D341Med (cell line): ENCODE measurements around the gene GRXCR2.
"Not testable (repeated sequence)": the region's sequence is repeated elsewhere in the genome, so short reads cannot be mapped to it uniquely, and the experiment has no call there.

Experiments used
- DNase-seq: peaks from one replicate; pipeline ENCODE4 v3.0.0; 2012; ENCODE audit warnings: low spot score

GRXCR2 gene

DNA sequence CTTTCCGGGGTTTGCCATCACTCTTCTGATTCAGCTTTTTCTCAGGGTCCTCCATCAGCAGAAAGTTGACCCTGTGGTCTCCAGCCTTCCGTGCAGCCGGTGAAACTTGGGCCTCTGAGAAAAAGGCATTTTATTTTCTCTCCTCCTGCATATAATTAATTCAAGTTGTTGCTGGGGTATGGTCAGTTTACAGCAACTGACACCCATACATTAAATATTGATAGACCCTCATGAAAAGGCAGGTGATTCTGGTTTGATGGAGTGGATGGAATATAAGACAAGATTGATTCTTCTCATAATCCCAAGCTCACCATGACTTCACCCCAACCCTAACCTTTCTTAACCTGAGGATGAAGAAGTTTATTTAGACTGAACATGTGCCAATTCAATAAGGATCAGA is at the start of gene GRXCR2:
GRXCR2 (minus strand) TSS at position 101 of the 400 bp plus-strand sequence; CDS start at position 55, 46 bp downstream.
- no peak for DNase-seq

DNA sequence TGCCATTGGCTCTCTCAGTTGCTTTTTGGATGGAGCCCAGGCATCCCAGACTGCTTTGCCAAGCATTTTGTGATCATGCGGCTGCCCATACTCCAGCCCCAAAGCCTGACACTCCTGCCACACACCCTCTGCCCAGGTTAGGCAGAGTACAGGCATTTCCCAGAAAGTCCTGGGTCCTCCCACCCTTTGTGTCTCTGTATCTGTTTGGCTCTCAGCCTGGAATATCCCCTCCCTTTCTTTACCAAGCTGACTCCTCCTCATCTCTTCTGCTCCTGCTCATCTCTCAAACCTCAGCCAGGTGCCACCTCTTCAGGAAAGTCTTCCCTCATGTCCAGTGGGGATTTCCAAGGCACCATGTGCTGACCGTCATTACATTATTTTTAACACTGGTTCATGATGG is 49.2 kb upstream of the GRXCR2 start:
- no peak for DNase-seq

DNA sequence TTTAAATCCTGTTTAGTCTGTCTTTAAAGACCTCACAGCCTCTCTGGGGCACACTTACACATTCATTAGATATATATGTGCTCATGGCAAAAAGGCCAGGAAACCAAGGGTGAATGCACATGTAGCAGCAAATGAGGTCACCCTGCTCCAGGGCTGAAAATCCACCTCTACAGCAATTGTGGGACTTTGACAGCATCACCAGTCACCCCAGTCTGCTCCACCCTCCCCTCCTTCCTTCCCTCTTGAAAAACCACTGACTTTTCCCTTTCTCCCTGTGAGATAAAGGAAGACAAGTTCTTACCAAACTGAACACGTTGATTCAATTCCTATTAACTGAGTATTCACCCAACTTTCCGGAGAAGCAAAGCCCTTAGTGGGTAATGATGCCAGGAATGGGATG is 48.4 kb upstream of the GRXCR2 start:
- no peak for DNase-seq

- DNase-seq: no peak
Observed at GRCh38 chr5:145920542-145921210, 47.9 kb upstream of the GRXCR2 start.

DNA sequence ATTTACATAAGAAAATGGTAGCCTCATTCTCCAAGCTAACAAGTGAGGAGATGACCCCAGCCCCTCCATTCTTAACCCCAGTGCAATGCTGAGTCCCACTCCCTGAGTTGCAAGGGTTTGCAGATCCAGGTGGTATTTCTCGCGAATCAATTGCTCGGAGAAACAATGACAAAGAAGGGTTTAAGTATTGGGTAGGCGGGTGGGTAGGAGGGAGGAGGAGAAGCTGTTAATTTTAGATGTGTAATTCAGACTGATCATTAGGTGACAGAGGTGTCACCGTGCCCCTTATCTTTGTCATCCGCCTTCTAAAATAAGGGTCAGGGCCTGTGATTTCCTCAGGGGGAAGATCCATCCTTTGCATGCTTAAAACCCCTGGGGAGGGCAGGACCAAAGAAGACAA is 46.6 kb upstream of the GRXCR2 start:
- no peak for DNase-seq

DNA sequence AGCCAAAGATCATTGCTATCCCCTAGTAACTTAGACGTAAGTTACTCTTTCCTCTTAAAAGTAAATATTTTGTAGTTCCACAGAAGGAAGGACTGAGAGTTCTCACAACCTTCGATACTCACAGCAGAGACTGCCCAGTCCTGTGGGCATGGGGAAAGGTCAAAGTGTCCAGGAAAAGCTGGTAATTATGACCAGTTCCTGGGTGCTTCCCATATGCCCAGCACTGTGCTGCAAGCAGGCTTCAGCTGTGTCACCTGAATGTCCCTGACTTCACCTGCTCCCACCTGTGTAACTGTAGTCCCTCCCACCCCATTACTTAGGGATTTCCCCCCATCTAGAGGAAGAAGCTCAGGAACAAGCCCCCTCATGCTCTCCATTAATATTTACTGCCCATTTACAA is 45.6 kb upstream of the GRXCR2 start:
- no peak for DNase-seq

DNA sequence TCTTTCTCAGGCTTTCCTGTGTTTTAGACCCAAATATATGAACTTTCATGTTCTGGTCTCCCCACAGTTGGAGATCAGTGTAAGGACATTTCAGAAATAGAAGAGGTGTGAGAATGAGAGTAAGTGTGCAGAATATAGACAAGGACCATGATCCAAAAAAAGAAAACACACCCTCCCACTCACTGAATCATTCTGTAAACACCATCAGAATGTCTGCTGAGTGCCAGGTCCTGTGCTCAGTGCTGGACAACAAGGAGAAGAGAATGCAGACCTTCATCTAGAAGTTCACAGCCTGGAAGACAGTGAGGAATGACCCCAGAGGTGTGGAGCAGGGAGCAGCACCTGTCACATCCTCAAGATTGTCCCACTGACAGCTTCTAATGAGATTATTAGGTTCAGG is 44.5 kb upstream of the GRXCR2 start:
- no peak for DNase-seq

DNA sequence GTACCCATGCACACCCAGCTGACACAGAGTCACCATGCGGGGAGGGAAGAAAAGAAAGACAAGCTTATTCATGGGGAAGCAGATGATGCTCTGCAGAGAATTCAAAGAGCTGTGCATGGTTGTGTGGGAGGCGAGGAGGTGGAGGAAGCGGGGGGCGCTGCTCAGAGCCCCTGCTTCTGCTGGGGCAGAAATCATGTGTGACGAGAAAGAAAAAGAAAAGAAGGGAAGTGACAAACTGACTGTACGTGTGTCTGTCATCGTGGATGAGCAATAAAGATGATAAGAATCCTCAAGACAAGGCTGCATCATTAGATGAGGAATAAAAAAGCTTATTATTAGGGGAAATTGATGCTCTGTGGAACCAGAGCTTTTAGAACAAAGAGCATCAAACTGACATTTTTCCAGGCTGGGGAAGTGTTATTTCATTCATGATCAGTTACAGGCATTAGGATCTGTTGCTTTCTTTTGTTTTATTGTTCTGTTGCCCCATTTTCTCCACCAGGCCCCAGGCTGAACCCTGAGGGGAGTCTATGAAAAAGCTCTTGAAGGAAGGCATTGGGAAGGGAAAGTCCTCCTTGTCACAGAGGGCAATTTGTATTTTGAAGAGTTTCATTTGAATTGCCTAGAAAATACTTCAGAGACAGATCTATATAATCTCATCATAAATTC is 43.3 kb upstream of the GRXCR2 start:
- no peak for DNase-seq

GRCh38 chr5:145913701-145914100 is 40.9 kb upstream of the GRXCR2 start:
- no peak for DNase-seq

DNA sequence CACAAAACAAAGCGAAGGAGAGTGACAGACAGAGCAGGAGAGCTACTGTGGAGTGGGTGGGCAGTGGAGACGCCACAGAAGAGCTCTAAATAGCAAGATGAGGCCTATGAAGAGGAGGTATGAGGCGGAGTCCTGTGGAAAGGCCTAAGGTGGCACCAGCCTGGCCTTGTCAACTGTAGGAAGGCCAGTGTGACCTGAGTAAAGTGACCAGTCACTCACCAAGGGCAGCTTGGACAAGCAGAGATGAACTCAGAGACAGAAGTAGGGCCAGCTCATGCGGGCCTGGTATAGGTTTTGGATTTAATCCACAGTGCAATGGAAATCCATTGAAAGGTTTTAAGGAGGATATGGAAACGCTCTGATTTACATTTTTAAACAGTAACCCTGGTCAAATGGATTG is 39.8 kb upstream of the GRXCR2 start:
- no peak for DNase-seq

GRCh38 chr5:145912019-145912418 is 39.2 kb upstream of the GRXCR2 start:
- no peak for DNase-seq

DNA sequence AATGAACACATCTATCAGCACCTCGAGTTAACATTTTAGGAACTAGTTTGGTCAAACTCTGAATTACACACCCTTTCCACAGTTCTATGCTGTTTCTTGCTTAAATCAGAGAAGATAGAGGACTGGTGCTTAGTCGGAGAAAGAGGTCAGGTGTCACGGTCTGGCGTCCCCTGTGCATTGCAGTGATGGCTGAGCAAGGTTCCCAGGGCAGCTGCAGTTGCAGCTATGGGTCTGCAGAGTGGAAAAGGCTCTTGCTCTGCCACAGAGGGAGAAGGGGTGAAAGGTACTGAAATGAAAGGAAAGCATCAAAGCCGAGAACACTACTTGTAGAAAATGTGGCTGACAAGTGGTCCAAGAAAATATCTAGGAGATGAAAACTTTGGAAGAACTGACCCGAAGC is 38.4 kb upstream of the GRXCR2 start:
- no peak for DNase-seq

DNA sequence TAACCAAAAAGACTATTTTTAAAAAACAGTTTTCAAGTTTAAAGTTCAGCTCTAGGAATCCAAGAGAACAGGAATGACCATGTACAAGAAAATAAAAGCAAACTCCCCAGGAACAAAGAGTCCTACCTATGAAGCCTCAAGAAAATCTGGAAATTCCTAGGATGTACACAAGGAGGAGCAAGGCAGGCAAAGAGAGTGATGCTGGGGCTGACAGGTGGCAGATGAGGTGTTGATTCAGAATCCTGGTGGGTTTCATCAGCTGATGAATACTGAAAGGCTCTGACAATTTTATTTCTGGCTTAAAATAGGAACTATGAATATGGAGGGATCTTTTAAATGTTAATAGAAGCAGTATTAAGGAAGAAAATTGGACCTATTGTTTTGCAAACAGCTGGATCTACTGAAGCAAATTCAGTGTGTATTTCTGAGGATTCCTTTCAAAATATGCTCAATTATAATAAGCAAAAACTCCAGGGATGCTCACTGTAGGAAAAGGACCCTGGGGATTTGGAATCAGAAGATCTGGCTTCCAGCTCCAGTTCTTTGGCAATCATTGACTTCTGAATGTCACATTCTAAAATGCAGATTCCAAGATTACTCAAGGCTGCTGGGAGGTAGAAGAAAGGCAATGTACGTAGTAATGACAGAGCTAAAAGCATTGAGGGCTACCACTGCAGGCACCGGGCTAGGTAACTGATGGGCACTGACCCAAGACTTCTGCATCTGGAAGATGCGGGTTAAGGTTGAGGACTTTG is 35.6 kb upstream of the GRXCR2 start:
- DNase-seq: no peak

DNA sequence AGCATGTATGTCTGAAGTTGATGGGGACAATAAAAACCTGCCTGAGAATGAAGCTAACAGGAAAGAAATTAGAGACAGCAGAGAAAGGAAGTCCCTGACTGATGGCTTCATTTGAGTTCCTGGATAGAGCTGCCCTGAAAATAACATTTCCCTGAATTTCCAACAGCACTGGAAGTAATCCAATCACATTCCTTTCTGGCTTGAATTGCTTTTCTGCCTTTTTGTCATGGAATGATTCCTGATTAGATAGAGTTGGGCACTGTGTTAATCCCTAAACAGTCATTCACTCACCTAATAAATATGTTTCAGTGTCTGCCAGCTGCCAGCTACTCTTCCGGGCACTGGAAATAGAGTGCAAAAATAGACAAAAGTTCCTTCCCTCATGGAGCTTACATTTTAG is 33.6 kb upstream of the GRXCR2 start:
- no peak for DNase-seq

DNA sequence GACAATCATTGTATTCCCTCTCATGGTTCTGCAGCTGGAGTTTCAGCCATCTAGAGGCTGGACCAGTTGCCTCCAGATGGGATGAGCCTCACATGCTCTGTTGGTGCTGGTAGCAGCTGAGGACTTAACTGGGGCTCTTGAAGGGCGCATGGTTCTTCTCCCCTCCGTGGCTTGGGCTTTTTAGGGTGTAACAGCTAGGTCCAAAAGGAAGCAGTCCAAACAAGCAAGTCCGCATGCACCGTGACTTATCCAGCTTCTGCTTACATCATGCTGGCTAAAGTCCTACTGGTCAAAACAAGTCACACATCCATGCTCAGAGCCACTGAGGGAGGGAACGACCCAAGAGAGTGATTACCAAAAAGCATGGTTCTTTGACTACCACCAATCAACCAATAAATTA is 31.9 kb upstream of the GRXCR2 start:
- DNase-seq: no peak

DNA sequence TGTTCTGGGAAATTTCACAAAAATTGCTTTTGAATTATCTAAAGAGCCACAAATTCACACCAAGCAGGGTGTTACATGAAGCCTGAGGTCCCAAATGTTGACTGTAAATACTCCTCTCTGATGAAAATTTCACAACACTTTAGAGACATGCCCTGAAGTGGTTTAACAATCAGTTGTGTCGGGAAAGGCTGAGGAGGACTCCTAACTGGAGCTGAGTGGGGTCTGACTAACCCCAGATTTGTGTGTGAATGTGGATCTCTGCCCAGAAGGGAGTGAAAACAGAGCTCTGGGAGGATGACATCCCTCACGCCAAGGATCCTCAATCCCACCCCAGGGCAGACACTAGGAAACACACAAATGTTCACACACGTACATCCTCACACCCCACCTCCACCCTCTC is 31.1 kb upstream of the GRXCR2 start:
- no peak for DNase-seq

DNA sequence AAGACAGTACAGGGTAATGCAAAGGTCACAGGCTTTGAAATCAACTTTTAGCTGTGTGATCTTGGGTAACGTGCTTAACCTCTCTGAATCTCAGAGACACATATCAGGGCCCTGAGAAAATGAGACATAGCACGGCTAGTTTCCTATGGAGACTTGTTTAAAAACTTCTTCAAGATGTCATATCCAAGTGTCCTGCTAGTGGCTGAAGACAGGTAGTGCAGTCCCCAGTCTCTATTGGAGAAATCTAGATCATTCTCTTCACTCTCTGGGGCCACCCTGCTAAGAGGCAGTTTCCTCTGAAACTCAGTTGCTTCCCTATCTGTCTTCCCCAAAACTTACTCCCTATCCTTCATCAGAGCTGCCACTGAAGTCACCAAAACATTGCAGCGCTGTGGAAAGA is 30.3 kb upstream of the GRXCR2 start:
- DNase-seq: no peak

GRCh38 chr5:145902421-145902820 is 29.6 kb upstream of the GRXCR2 start:
- DNase-seq: no peak

DNA sequence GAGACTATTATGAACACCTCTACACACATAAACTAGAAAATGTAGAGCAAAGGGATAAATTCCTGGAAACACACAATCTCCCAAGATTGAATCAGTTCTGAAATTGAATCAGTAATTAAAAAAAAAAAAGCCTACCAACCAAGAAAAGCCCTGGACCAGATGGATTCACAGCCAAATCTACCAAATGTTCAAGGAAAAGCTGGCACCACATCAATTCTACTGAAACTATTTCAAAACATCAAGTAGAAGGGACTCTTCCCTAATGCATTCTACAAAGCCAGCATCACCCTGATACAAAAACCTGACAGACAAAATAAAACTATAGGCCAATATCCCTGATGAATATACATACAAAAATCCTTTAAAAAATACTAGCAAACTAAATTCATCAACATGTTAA is 25.4 kb upstream of the GRXCR2 start:
- no peak for DNase-seq

GRCh38 chr5:145891378-145891777 is 18.6 kb upstream of the GRXCR2 start:
- not testable (repeated sequence) for DNase-seq

GRCh38 chr5:145889611-145890010 is 16.8 kb upstream of the GRXCR2 start:
- DNase-seq: no peak

DNA sequence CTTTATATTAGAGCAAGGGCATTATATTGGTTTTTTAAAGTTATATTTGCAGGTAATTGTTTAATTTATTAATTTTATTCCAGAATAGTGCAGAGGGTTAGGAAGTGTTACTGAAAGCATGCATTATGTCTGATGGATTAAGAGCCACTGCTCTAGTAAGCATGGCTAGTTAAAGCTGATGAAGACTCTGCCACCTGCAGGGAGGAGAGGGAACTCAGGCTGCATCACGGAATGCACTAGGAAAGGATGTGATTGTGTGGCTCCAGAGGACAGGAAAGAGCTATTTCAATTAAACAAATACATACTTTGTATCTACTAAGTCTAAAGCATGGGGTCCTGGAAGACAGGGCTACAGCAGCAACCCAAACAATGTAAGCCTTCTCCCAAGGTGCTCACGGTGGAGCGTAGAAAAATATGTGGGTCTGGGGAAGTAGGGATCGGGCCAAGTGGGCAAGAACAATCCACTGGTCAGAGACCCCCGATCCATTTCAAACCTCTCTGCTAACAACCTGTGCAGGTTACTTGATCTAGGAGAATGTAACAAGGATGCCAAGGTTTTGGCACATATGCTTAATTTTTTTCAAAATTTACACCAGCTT is 15.3 kb upstream of the GRXCR2 start:
- peak; percentile 70 for DNase-seq

DNA sequence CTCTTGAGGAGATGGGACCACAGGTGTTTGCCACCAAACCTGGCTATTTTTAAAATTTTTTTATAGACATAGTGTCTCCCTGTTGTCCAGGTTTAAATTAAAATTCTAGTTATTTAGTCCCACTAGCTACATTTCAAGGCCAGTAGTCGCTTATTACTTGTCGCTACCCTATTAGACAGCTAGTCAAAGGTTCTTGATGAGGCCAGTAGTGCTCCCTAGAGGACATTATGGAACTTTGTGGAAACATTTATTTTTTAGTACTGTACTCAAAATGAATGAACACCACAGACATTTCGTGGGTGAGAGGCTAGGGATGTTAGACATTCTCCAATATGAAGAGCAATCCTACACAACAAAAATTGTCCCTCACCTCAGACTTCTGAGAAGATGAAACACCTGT is 14.4 kb upstream of the GRXCR2 start:
- no peak for DNase-seq
